ENCODE data around the gene MTX1. TPM values are rescaled to one million over a fixed set of nuclear protein-coding genes. Genes with fewer than 3 reads are reported as not detected.

The MTX1 gene
- total RNA-seq, 2 donors from 2014 or later, result 47.3 to 63.2 TPM

- Mint-ChIP-seq H3K36me3 (ENCODE audit: low read depth) (peaks cover 25% of the 10 kb centered on the region), H3K27me3 (ENCODE audit: insufficient read depth) (no peaks in the 10 kb centered on the region), H3K4me3 (peak overlapping the region; percentile 69), H3K4me1 (peaks cover 18% of the 10 kb centered on the region), H3K27ac (peak overlapping the region; percentile 79), H3K9me3 (no peaks in the 10 kb centered on the region)
- 92% methylated on average over 16 to 20 of the region's 20 CpGs for WGBS, 2 experiments (ENCODE audit: insufficient coverage in 1 of 2, insufficient read length in 1 of 2)
- no peak for TF ChIP-seq CTCF (conservative IDR thresholded peaks at IDR 0.05)
- Histone ChIP-seq H3K9me3 (ENCODE audit: control insufficient read depth, low read length) (no peaks in the 10 kb centered on the region), H3K36me3 (ENCODE audit: control insufficient read depth, insufficient read depth, low read length) (peaks cover 15% of the 10 kb centered on the region), H3K4me1 (ENCODE audit: control insufficient read depth, insufficient read depth, low read length) (peaks cover 7% of the 10 kb centered on the region), H3K9ac (ENCODE audit: extremely low read depth, low read length, poor library complexity, severe bottlenecking) (no peak overlapping the region), H3K27ac (ENCODE audit: low read depth, low read length) (no peak overlapping the region), H3K4me3 (ENCODE audit: low read length) (no peak overlapping the region), H3K27me3 (ENCODE audit: control insufficient read depth, insufficient read depth, low read length, poor library complexity, severe bottlenecking) (no peaks in the 10 kb centered on the region)
- DNase-seq, result peak; percentile 59
Observed at GRCh38 chr1:155256058-155256852, 47.8 kb downstream of the MTX1 start.

- Mint-ChIP-seq H3K4me3 (no peak overlapping the region), H3K27me3 (ENCODE audit: insufficient read depth) (no peaks in the 10 kb centered on the region), H3K4me1 (peaks cover 17% of the 10 kb centered on the region), H3K9me3 (no peaks in the 10 kb centered on the region), H3K27ac (peak overlapping the region; percentile 64), H3K36me3 (ENCODE audit: low read depth) (peaks cover 46% of the 10 kb centered on the region)
- no peak overlapping the region for H3K9ac ChIP-seq (ENCODE audit: extremely low read depth, low read length, poor library complexity, severe bottlenecking)
- H3K4me3 ChIP-seq (ENCODE audit: low read length), result no peak overlapping the region
- no peak for TF ChIP-seq CTCF (conservative IDR thresholded peaks at IDR 0.05)
- WGBS, 2 experiments (ENCODE audit: insufficient coverage in 1 of 2, insufficient read length in 1 of 2), result 96 to 100% methylated on average over 3 to 5 of the region's 5 CpGs
- DNase-seq, result no peak
- H3K4me1 ChIP-seq (ENCODE audit: control insufficient read depth, insufficient read depth, low read length), result no peaks in the 10 kb centered on the region
- H3K36me3 ChIP-seq (ENCODE audit: control insufficient read depth, insufficient read depth, low read length), result peaks cover 43% of the 10 kb centered on the region
- H3K9me3 ChIP-seq (ENCODE audit: control insufficient read depth, low read length), result no peaks in the 10 kb centered on the region
- H3K27me3 ChIP-seq (ENCODE audit: control insufficient read depth, insufficient read depth, low read length, poor library complexity, severe bottlenecking), result no peaks in the 10 kb centered on the region
- H3K27ac ChIP-seq (ENCODE audit: low read depth, low read length), result no peak overlapping the region
Observed at GRCh38 chr1:155260276-155260675, 51.8 kb downstream of the MTX1 start.

- Histone ChIP-seq H3K36me3 (ENCODE audit: control insufficient read depth, insufficient read depth, low read length) (peaks cover 55% of the 10 kb centered on the region), H3K4me1 (ENCODE audit: control insufficient read depth, insufficient read depth, low read length) (no peaks in the 10 kb centered on the region), H3K9me3 (ENCODE audit: control insufficient read depth, low read length) (no peaks in the 10 kb centered on the region), H3K9ac (ENCODE audit: extremely low read depth, low read length, poor library complexity, severe bottlenecking) (peak overlapping the region; percentile 56), H3K27me3 (ENCODE audit: control insufficient read depth, insufficient read depth, low read length, poor library complexity, severe bottlenecking) (no peaks in the 10 kb centered on the region), H3K4me3 (ENCODE audit: low read length) (peak overlapping the region; percentile 92), H3K27ac (ENCODE audit: low read depth, low read length) (peak overlapping the region; percentile 59)
- no peaks in the 10 kb centered on the region for H3K27me3 Mint-ChIP-seq (ENCODE audit: insufficient read depth)
- H3K4me3 Mint-ChIP-seq, result peak overlapping the region; percentile 91
- no peaks in the 10 kb centered on the region for H3K9me3 Mint-ChIP-seq
- peak overlapping the region; percentile 94 for H3K27ac Mint-ChIP-seq
- H3K36me3 Mint-ChIP-seq (ENCODE audit: low read depth), result peaks cover 56% of the 10 kb centered on the region
- TF ChIP-seq CTCF (conservative IDR thresholded peaks at IDR 0.05), result peak; percentile 49
- DNase-seq, result no peak
- peaks cover 13% of the 10 kb centered on the region for H3K4me1 Mint-ChIP-seq
- 5 to 7% methylated on average over 6 to 9 of the region's 9 CpGs for WGBS, 2 experiments (ENCODE audit: insufficient coverage in 1 of 2, insufficient read length in 1 of 2)
Observed at GRCh38 chr1:155261493-155261851, 53.0 kb downstream of the MTX1 start.

All from endodermal cell (in vitro differentiated cells).